AG09309 (cell line): ENCODE data around the gene DCDC2B.
A peak's percentile ranks its signal among the peaks of the same experiment; 100 is the strongest.

Experiments
- DNase-seq: peaks from one replicate; pipeline ENCODE4 v3.0.0-alpha.2; 2010; ENCODE audit warnings: low read depth
- H3K4me3 ChIP-seq: 2 replicates; pipeline ENCODE4 v1.5.1; 2011; ENCODE audit warnings: mild to moderate bottlenecking, low read depth, low read length, moderate library complexity; ENCODE audit not compliant: control insufficient read depth
- TF ChIP-seq, protein P1 (sequence below): IDR thresholded peaks from 2 replicates; pipeline ENCODE4 v1.5.1; 2011; ENCODE audit warnings: mild to moderate bottlenecking, low read depth, low read length, inconsistent platforms; ENCODE audit not compliant: insufficient read depth, control insufficient read depth; ENCODE audit errors: missing control alignments

Gene DCDC2B

DNA sequence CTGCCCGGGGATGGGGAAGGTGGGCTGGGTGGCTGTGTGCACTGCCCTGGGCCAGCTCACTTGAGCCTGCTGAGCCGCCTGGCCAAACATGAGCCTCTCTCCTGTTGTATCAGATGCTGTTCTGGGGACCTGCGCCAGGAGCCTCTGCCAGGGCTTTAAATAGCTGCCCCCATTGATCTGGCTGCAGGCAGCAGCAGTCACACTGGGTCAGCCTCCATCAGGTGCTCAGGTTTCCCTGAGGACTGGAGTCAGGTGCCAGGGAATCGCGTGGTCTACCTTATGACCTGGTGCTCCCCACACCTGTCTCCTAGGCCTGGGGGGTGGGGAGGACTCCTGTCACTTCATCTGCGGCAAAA is 9.2 kb upstream of the DCDC2B start:
- peak overlapping the region; percentile 63 for H3K4me3 ChIP-seq
- TF ChIP-seq, protein P1, sequence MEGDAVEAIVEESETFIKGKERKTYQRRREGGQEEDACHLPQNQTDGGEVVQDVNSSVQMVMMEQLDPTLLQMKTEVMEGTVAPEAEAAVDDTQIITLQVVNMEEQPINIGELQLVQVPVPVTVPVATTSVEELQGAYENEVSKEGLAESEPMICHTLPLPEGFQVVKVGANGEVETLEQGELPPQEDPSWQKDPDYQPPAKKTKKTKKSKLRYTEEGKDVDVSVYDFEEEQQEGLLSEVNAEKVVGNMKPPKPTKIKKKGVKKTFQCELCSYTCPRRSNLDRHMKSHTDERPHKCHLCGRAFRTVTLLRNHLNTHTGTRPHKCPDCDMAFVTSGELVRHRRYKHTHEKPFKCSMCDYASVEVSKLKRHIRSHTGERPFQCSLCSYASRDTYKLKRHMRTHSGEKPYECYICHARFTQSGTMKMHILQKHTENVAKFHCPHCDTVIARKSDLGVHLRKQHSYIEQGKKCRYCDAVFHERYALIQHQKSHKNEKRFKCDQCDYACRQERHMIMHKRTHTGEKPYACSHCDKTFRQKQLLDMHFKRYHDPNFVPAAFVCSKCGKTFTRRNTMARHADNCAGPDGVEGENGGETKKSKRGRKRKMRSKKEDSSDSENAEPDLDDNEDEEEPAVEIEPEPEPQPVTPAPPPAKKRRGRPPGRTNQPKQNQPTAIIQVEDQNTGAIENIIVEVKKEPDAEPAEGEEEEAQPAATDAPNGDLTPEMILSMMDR: no peak

DNA sequence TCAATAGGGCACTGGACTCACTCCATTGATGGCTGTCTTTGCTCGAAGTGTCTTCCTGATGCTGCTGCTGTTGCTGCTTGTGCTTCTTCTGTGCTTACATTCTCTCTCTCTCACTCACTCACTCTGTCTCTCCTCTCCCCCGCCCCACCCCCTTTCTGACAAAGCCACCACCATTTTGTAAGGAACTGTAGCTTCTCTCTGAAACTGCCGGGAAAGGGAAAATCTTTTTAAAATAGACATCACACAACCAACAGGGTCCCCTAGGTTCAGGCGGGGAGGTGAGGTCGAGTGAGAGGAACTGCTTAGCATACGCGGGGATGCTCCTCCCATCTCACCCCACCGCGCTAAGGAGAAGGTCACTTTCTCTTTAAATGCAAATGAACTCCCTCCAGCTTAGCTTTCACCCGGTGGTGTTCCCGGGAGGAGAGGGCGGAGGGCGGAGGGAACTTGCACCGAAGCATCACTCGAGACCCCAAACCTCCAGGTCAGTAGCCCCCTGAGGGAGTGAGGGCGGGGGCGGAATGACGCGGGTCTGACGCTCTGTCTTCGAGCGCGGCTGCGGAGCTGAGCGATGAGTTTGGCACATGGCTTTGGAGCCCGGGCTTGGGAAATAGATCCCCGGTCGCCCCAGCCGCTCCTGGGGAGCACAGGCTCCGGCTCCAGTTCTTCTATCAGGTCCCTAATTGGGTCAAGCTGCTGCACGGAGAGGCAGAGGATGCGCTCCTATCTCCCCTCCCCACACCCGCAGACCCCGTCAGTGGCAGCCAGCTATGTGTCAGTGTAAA is 8.5 kb upstream of the DCDC2B start, which contains the start of gene CCDC28B:
CCDC28B (plus strand) TSS at position 370 of the 785 bp plus-strand sequence. CDS start 1,341 bp downstream, outside the sequence.
- TF ChIP-seq, protein P1: no peak
- peak within 1 kb of the TSS; percentile 63 for H3K4me3 ChIP-seq
- DNase-seq: no peak

More for the DNA sequence above, 9.2 kb upstream of the DCDC2B start:
- DNase-seq: no peak

DNA sequence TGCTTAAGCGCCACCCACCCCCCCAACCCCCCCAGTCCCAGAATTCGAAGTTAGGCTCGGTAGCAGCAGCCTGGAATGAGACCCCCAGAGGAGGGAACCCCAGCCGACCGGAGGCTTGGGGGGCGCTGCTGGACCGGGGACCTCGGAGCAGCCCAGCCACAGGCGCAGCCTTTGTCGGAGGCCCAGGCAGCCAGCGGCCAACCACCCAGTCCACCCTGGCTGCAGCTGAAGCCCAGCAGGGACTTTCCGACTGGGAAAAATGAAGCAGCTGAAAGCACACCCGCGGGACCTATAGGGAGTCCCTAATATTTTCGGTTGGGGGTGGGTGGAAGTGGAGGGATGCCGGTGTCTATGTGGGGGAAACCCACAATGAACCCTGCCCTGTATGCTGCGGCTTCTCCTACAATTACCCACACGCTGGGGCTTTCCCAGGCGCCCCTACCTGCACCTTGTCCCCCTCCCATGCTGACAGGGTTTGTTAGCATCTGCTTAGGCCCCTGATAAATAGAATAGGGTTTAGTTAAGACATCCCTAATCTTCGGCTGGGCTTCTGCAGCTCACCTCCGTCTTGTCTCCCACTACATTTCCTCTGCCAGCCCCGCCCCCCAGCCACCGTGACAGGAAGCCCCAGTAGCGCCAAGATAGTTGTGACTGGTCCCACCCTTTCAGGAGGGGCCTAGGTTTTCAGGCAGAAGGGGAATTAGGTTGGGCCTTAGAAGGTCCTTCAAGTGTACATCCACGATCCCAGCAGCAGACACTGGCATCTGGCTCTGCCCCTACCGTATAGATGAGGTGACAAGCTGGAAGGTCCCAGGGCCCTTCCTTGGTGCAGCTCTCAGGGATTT is 7.7 kb upstream of the DCDC2B start:
- TF ChIP-seq, protein P1: peak; percentile 11
- H3K4me3 ChIP-seq: peak overlapping the region; percentile 63
- no peak for DNase-seq

DNA sequence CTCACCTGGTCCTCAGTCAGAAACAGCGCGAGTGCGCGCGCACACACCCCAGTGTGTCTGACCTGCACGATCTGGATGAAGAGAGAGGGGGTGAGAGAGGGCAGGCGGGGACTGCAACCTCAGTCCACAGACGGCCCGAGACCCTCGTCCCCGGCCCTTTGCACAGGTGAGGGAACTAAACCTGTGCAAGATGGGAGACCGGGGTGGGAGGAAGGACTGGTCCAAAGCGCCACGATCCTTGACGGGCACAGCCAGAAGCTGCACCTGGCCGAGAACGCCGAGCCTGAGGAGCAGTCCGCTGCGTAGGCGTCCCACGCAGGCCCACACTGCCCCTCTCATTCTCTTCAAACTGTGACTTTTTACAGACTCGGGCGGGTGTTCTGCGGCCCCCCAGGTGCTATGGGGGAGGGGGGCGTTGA is 3.9 kb upstream of the DCDC2B start:
- peak overlapping the region; percentile 80 for H3K4me3 ChIP-seq
- TF ChIP-seq, protein P1: no peak
- no peak for DNase-seq

DNA sequence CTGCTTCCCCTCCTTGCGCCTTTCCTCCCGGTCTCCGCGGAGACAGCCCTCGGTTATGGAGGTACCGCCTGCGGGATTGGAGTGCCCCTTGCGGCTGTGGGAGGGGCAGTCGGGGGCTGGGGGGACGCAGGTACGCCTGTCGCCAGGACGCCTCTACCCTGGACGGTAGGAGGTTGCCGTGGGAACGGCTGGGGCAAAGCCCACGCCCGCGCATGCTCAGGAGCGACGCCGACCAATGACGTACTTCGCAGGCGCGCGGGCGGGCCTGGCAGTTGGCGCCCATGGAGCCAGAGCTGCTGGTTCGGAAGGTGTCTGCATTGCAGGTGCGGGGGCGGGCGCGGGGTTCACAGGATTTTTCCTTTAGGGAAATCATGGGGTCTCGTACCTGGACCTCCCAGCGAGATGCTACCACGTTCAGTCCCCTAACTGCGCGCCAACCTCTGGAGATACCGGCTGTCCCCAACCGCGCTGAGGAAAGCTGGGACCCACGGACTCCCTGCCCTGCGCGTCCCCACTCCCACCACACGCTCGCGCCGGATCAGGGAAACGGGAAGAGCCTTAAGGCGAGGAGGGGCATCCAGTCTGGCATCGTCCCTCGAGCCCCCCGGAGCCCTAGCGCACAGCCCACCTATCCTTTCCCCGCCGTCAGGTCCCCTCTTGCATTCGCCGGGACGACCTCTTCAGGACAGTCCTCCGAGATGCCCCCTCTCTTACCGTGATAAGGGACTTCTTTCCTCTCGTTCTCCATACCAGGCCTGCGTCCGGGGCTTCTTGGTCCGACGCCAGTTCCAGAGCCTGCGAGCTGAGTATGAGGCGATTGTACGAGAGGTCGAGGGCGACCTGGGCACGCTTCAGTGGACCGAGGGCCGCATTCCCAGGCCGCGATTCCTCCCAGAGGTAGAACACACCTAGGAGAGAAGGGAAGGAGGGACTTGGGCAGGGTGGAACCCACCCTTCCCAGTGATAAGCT is 3.2 kb upstream of the DCDC2B start, which contains the start of gene IQCC:
IQCC (plus strand) TSS at position 271 of the 970 bp plus-strand sequence; CDS start at position 282, 11 bp downstream.
- DNase-seq: no peak
- TF ChIP-seq, protein P1: no peak
- peak within 1 kb of the TSS; percentile 80 for H3K4me3 ChIP-seq
